Measurements from ENCODE around the gene PPP1CA.

PPP1CA gene

DNA sequence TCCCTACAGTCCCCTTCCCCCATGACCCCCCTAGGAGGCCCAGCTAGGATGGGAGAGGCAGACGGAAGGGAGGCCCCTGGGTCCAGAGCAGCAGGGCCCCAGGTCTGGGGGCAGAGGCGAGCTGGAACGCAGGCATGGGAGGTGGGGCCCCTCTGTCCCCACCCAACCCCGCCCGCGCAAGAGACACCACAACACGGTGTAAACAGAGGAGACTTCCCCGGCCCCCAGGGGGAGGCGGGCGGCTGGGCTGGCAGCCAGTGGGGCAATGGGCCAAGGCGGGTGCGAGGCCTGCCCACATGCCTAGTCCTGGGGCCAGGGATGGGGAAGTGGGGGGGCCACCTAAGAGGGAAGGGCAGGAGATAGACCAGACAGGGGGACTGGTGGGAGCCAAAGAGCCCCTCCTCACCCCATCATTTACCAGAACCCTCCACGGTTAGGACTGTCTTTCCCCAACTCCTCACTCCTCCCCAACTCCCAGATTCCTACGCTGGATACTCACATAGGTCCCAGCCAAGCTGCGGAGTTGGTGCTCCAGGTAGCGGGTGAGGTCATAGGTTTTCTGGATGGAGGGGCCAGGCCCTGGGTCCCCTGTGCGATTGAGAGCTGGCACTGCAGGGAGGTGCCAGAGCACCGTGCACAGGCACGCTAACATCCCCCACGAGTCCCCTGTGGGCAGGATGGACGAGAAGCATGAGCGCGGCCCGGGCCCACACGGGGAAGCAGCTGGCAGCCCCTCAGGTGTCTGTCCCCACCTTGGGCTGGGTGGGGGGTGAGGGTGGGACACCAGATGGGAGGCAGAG, 34.5 kb downstream of the PPP1CA start:
- DNase-seq: no peak

DNA sequence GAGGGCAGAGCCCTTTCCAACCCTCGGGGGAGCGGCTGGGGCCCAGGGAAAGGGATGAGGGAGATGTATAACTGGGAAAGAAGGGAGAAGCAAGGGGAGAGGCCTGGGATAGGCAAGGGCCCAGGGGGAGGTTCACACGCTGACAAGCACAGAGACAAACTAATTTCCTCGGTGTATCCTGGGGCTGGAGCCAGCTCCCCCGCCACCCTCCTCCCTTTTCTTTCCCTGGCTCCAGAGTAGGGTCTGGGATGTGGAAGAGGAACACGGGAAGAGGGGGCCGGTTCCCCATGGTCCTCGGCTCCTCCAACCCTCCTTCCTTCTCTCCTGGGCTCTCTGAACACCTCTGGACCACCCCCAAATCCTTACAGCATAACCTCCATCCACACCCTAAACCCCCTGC, 35.1 kb downstream of the PPP1CA start:
- DNase-seq: no peak

DNA sequence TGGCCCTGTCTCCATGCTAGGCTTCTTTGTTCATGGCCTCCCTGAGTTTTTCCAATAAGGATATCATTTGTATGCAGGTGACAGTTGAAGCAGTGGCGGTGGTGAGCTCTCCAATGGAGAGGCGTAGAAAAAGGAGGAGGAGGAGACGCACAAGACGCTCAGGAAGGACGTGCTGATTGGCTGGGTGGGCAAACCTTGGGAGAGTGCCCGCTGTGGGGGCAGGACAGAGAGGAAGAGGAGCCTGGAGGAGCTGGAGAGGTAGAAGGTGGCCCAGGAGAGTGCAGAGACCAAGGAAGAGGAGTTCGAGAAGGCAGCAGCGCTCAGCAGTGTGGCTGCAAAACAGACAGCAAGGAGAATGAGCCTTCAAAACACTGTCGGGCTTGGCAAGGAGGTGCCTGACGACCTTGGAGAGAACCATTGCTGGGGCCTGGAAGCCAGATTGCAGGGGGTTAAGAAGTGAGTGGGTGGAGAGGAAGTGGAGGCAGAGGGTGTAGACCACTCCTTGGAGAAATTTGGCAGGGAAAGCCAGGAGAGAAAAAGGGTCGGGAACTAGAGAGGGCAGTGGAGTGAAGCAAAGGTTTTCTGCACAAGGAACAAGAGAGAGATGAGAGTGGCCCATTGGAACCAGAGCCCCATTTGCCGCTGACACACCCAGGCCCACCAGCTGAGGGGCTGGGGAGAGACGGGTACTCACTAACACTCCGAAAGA, 35.8 kb downstream of the PPP1CA start:
- no peak for DNase-seq

DNA sequence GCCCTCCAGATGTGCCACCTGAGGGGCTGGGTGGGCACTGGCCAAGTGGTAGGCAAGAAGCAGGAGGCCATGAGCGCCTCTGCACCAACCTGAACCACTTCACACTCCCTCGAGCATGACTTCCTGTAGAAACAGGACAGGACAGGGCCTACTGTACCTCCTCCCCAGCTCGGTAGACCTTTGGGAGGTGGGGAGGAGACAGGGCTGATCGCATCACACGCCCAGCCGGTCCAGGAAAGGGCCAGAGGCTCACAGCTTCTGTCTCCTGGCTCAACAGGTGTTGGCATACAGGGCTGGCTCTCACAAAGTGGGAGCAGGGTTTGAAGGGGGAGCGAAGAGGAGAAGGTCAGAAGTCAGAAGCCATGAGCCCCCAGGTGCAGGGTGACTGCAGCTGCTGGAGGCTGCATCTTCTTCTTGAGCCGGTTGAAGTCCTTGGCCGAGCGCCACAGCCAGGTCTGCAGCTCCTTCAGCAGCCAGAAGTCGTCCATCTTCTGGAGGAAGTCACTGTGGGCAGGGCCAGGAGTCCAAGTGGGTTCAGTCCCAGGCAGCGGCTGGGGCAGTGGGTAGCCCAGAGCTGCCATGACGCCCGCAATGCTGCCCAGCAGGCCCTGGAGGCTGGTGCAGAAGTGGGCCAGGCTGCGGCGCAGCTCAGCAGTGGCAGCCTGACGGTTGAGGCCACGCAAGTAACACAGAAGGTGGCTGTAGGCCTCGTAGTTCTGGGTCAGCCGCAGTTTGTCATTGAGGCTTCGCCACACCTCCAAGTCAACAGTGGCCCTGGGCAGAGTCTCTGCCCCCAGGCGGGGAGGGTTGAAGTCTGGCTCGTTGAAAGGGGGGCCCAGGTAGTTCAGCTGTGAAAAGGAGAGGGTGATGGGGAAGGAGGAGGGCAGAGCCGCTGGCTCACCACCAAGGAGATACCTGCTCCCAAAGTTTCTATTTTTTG, 36.6 kb downstream of the PPP1CA start:
- DNase-seq: no peak

GRCh38 chr11:67364169-67364568, 37.5 kb downstream of the PPP1CA start:
- no peak for DNase-seq

DNA sequence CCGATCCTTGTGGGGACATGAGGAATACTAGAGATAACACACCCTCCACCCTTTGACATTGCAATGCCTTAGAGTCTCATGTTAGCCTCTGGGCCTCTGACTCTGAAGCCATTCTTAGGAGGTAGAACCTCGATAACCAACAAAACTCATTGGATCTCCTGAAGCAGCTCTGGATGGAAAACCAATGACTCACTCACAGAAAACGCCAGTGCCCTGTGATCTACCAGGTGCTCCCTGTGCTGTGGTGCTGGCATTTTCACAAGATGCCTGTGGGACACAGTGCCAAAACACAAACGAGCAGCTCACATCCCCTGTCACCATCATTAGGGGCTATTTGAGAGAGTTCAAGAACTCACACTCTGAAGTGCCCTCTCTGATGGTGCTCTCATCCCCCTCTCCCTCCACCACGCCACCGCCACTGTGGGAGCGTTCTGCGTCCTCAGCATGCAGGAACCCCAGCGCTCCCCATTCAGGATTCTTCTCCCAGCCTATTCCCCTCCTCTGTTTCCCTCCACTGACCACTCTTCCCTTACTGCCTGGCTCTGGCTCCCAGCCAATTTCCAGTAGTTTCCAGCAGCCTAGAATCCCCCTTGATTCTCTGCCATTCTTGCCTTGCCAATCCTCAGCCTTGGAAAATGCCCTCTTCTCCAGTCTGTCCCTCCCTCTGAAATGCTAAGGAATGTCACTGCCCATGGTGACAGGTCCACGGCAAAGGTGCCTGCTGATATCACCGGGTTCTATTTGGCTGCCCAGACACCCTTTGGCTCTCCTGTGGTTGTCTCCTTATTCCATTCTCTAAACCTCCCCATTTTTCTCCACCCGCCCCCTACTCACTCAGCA, 43.6 kb downstream of the PPP1CA start:
- no peak for DNase-seq

- DNase-seq: peak; percentile 76
Measured at GRCh38 chr11:67356864-67357561, 44.6 kb downstream of the PPP1CA start.

- DNase-seq: no peak
Measured at GRCh38 chr11:67356387-67356863, 45.2 kb downstream of the PPP1CA start.

DNA sequence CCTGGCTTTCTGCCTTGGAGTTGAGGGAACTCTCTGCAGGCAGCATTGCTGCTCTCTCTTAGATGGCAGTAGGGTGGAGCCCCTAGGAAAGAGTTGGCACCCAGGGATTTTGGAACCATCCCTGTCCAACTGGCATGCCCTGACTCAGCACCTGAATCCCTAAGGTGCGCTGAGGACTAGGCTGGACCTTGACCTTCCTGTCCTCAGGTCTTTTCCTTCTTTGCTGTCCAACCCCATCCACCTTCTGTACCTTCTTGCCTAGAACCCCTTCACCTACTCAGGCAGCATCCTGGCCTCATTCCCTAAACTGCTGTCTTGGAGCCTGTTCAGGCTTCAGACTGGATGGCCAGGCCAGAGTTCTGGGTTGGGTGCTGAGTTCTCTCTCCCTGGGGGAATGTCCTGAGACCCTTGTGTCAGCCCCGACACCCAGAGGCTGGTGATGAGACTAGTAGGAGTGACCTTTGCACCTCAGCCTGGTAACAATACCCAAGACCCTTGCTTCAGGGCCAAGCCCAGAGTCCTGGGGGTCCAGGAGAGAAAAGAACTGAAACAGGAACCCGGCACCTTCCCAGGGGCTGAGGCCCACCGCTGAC, 45.8 kb downstream of the PPP1CA start:
- no peak for DNase-seq

- no peak for DNase-seq
Measured at GRCh38 chr11:67355023-67355793, 46.5 kb downstream of the PPP1CA start.

GRCh38 chr11:67354075-67355022, 47.3 kb downstream of the PPP1CA start:
- DNase-seq: no peak

DNA sequence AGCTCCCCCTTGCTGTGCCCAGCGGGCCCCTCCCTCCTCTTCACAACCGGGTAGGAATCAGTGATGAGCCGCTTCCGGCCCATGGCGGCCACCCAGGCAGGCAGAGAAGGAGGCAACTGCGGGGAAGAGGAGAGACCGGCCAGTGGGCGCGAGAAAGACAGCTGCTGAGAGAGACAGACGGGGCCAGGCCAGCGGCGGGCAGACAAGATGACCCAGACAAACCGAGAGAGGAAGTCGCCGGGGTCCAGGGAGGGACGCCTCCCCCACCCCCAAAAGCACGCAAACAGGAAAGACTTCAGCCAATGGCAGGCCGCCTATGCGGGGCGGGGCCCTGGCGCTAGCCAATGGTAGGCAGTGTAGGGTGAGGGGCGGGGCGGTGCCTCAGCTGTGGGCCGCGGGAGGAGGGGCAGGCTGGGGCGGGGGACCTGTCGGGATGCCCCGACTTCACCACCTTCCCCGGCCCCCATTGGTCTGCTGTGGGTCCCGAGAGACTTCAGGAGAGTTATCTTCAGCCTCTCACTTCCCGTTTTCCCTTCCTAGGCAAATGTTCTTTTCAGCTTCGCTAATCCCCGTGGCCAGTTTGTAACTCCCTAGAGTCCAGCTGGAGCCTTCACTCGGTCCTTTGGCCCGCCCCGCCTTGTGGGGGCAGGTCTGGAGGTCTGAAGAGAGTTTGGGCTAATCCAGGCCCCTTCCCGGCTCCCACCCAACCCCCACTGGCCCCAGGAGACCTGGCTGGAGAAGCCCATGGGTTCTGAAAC, 48.2 kb downstream of the PPP1CA start, which contains the start of gene POLD4:
Gene POLD4, minus strand, starts transcription at position 230 of the 758 bp plus-strand sequence. Its CDS starts 147 bp downstream, at position 83.
- DNase-seq: peak; percentile 97

DNA sequence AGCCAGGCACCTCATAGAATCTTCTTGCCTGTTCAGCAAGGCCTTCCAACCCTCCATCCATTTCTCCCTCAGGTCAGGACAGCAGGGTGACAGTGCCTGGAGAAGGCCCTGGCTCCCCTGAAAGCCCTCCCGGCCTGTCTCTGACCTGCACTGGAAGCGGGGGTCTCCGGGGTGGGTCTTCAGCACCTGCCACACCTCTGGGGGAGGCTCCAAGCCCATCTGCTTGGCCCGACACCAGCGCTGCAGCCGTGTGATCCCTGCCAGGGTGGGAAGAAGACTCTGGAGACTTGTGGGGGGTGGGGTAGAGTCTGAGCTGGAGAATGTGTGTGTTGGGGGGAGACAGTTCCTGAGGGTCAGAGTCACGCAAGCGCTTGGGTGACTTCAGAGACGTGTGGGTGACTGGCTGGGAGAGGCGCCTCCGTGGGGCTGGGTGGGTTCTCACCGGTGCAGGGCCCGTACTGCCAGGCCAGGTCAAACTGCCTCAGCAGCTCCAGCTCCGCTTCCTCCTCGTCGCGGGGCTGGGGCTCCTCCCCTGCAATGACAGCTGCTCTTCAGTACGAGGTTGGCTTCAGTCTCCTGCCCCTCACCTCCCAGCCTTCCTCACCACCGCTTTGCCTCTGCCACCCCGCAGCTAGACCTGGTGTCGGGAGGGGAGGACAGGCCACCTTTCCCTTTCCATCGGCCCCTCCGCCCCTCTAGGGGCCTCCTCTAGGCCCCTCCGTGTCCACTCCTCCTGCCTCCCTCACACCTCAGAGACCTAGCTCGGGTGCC, 48.9 kb downstream of the PPP1CA start:
- DNase-seq: peak; percentile 85

DNA sequence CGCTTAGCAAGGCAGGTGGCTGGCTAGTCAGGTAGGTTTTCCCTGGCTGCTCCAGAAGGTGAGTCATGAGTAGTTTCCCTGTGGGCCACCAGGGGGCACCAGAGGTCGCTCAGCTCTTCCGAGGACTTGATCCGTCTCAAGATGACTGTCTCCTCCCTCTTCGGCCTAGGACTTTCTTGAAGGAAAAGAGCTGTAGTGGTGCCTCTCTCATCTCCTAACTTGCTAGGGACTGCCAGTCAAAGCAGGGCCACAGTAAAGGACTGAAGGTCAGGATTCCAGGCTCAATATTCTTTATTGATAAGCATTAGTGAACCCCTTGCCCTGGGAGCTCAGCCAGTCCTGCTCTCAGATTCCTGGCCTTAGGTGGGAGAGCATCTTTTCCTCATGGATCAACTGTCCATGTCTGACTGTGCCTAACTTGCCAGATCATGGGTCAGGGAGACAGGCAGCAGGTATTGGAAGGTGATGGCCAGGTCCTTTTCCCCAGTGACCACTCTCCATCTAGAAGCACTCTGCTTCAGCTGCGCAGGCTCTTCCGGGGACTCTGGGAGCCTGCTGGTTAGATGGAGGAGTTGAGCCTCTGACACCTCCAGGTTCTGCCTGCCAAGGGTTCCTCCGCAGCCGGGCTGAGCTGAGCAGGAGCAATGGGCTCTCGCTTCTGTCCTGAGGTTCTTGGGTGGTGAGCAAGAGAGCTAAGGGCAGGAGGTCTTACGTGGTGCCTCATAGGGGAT, 50.2 kb downstream of the PPP1CA start:
- DNase-seq: peak; percentile 74

GRCh38 chr11:67349928-67350465, 51.7 kb downstream of the PPP1CA start:
- DNase-seq: no peak

DNA sequence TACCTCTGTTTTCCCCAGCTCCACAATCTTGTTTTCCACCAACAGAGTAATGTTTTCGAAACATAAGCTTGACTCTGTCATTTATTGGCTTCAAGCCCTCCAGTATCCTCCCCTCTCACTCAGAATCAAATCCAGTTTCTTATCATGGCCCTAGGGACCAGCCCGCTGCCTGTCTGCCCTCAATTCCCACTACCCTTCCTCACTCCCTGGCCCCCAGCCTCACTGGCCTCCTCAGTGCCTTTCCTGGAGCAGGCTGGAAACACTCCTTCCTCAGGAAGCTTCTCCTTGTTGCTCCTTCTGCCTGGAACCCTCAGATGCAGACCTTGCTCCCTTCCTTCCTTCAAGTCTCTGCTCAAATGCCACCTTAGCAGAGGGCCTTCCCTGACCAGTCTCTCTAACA, 52.2 kb downstream of the PPP1CA start:
- no peak for DNase-seq
